GM18858 (cell line): ENCODE measurements around the gene GLCE.

Experiments used
- ATAC-seq: cut with Tn5 transposase; IDR thresholded peaks from one replicate; pipeline ENCODE4 v1.9.1; 2021; ENCODE audit not compliant: unreplicated experiment

GLCE gene

GRCh38 chr15:69316291-69316690 is 155.9 kb downstream of the GLCE start:
- ATAC-seq, result no peak

- no peak for ATAC-seq
Measured at GRCh38 chr15:69317392-69317841, 157.0 kb downstream of the GLCE start.

DNA sequence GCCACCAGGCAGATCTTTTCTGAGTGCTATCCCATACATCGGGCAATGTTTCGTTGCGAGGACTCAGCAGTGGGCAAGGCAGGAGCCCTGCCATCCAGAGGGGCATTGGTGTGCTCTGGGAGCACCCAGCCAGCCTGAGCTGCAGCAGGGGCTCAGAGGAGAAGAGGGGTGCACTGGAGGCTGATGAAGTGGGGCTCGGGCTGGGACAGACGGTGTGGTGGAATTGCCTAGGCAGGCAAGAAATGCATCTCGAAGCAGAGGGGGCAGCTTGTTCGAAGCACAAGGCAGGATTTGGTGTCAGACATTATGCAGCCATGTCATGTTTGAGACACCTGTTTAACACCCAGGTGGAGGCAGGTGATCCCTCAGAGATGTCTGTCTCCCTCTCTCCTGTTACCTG is 157.6 kb downstream of the GLCE start:
- no peak for ATAC-seq

- no peak for ATAC-seq
Measured at GRCh38 chr15:69319384-69320375, 159.2 kb downstream of the GLCE start.

DNA sequence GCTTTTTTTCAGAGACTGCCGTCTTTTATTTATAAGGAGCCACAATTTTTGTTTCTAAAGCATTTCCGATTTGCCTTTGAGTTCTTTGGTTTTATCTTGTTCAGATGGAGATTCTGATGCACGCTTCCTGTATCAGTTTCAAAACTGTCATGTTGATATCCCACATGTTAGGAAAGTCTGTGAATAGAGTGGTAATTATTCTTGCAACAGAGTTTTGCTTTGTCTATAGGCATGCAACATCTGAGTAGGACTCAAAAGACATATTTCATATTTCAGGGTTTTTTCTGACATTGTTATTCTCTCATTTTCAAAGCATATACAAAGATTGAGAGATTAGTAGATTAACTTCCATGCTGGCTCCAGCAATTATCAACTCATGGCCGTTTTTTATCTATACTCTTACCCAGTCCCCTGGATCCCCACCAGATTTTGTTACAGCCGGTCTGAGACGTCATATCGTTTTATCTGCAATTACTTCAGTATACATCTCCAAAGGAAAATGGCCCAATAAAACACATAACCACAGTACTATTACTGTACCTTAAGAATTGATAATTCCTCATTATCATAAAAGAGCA is 160.6 kb downstream of the GLCE start:
- no peak for ATAC-seq
